ENCODE measurements around the gene PLA2G6. TPM values are rescaled to one million over a fixed set of nuclear protein-coding genes. Genes with fewer than 3 reads are reported as not detected.
"Not testable (repeated sequence)": the region's sequence is repeated elsewhere in the genome, so short reads cannot be mapped to it uniquely, and the experiment has no call there.

The PLA2G6 gene
- total RNA-seq, 2 experiments from 2014 or later = 65.0 to 72.0 TPM

DNA sequence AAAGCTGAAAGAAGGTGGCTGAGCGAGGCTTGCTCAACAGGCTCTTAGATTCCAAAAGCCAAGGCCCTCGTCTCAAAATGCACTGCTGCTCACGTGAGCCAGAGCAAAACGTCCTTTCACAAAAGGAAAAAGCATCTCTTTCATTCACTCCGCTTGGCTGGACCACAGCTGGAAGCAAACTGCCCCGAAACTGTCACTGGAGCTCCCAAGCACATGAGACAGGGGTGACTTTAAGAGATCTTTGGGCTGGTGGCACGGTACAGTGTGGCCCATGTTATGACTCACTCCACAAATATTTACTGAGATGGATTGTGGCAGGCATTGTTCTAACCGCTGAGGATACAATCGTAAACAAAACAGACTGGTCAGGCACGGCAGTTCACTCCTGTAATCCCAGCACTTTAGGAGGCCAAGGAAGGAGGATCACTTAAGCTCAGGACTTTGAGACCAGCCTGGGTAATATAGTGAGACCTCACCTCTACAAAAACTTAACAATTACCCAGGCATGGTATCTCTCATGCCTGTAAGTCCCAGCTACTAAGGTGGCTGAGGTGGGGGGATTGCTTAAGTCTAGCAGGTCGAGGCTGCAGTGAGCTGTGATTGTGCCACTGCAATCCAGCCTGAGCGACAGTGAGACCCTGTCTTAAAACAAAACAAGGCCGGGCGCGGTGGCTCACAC, 3.6 kb downstream of the PLA2G6 start:
- H3K27me3 Mint-ChIP-seq = no peaks in the 10 kb centered on the region
- POLR2A ChIA-PET = no interaction called here
- CTCF ChIA-PET = interaction anchor here (1.2 kb wide), 1 partner anchor 34 kb away, joined by 3 read pairs; no protein-coding TSS in a partner anchor
- H3K27ac Mint-ChIP-seq = no peak overlapping the region
- no peaks in the 10 kb centered on the region for H3K9me3 Mint-ChIP-seq
- no peak for DNase-seq
- peaks cover 57% of the 10 kb centered on the region for H3K4me1 Mint-ChIP-seq
- peaks cover 1% of the 10 kb centered on the region for H3K36me3 Mint-ChIP-seq (ENCODE audit: low read depth)
- H3K4me3 Mint-ChIP-seq = no peak overlapping the region

DNA sequence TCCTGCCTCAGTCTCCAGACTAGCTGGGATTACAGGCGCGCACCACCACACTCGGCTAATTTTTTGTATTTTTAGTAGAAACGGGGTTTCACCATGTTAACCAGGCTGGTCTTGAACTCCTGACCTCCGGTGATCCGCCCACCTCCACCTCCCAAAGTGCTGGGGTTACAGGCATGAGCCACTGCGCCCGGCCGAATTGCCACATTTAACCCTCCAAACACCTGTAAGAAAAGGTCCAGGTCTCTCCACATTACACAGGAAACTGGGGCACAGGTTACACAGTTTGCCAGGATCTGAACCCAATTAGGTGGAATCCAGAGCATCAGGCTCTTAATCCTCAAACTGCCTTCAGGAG, 4.1 kb downstream of the PLA2G6 start:
- H3K4me3 Mint-ChIP-seq; H3K27ac Mint-ChIP-seq; H3K27me3 Mint-ChIP-seq; POLR2A ChIA-PET; DNase-seq; H3K36me3 Mint-ChIP-seq (ENCODE audit: low read depth); H3K9me3 Mint-ChIP-seq: not testable (repeated sequence)
- CTCF ChIA-PET = interaction anchor here (1.2 kb wide), 1 partner anchor 35 kb away, joined by 3 read pairs; no protein-coding TSS in a partner anchor
- H3K4me1 Mint-ChIP-seq = peaks cover 57% of the 10 kb centered on the region

DNA sequence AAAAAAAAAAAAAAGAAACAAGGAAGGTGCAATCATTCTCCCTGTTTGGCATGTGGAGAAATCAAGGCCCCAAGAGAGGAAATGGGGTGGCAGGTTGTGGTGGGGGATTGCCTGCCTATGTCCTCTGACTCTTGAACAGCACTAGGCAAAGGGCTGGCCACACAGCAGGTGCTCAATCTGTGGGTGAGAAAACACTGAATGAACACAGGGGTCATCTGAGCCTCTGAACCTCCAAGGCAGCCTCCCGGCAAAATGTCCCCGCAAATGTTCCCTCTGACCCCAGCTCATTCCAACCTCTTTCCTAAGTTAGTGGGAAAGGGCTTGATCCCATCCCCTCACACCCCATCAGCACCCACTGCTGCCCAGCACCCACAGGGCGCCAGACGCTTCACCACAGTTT, 4.6 kb downstream of the PLA2G6 start:
- no peak for DNase-seq
- peaks cover 56% of the 10 kb centered on the region for H3K4me1 Mint-ChIP-seq
- peaks cover 1% of the 10 kb centered on the region for H3K36me3 Mint-ChIP-seq (ENCODE audit: low read depth)
- no peak overlapping the region for H3K27ac Mint-ChIP-seq
- ChIA-PET CTCF (interaction anchor here (0.7 to 1.0 kb wide), 2 partner anchors 9 to 12 kb away, joined by 3 to 5 read pairs; no protein-coding TSS in a partner anchor), POLR2A (no interaction called here)
- H3K9me3 Mint-ChIP-seq = no peaks in the 10 kb centered on the region
- no peak overlapping the region for H3K4me3 Mint-ChIP-seq
- H3K27me3 Mint-ChIP-seq = no peaks in the 10 kb centered on the region

DNA sequence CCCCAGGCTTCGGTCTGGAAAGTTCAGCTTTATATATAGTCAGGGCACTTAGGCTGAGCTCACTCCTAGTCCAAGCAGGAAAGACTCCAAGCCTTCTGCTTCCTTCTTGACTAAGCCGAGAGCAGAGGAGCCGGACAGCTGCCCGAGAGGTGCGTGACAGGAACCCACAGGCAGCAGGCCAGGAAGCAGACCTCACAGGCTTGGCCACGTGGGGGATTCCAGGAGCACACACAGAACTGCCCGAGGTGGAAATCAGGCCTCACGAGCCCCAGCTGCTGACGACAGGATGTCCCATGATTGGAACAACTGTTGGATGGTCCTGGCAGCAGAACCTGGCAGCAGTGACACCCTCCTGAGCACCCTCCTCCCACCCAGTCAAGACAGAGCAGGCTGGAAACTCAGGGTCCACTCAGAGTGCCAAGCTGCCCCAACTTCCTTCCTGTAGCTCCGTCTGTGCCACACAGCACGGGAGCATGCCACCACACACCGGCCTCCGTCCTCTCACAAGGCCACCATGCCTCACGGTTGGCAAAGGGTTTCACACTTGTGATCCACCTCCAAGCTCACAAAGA, 5.4 kb downstream of the PLA2G6 start:
- H3K4me3 Mint-ChIP-seq = no peak overlapping the region
- POLR2A ChIA-PET = no interaction called here
- peaks cover 49% of the 10 kb centered on the region for H3K4me1 Mint-ChIP-seq

DNA sequence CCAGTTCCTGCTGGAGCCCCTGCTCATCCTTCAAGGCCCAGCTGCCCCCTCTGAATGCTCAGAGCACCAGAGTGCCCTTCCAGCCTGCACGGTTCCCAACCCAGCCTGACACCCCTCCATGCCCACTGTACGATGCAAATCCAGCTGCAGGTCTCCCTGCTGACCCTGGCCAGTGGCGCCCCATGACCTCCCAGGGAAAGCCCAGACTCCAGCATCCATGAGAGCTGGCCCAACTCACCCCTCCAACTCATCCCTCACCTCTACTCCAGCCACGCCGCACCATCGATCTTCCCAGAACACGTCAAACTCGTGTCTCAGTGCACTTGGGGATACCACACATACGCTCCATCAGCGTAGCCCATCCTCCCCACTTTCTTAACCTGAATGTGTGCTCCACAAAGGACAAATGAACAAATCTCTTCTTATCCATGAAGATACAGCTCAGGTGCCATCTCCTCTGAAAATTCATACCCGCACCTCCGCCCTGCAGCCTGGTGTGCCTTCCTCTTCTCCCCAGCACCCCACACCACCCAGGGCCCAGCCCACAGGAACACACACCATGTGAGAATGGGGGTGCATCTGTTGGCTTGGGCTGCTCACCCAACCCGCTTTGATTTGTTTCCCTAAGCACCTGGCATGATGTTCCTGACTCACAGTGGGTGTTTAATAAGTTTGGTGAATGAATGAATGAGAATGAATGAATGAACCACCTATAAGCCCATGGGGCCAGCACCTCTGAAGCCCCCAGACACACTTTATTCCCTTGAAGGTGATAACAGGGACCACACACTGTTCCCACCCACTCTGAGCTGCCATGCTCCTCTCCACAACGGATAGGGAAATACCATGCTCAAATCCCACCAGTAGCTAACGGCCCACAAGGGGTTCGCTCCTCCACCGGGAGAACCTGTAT, 6.2 kb downstream of the PLA2G6 start:
- H3K27me3 Mint-ChIP-seq = no peaks in the 10 kb centered on the region
- no peak overlapping the region for H3K27ac Mint-ChIP-seq
- peaks cover 41% of the 10 kb centered on the region for H3K4me1 Mint-ChIP-seq
- no peak for DNase-seq
- H3K9me3 Mint-ChIP-seq = no peaks in the 10 kb centered on the region
- no peak overlapping the region for H3K4me3 Mint-ChIP-seq
- peaks cover 1% of the 10 kb centered on the region for H3K36me3 Mint-ChIP-seq (ENCODE audit: low read depth)
- POLR2A ChIA-PET = no interaction called here
- CTCF ChIA-PET = interaction anchor here (0.8 to 1.0 kb wide), 4 partner anchors 8 to 136 kb away, joined by 3 to 5 read pairs (median 3); no protein-coding TSS in a partner anchor

More for the DNA sequence above, 5.4 kb downstream of the PLA2G6 start:
- CTCF ChIA-PET = interaction anchor here (0.8 to 1.0 kb wide), 3 partner anchors 9 to 135 kb away, joined by 3 to 5 read pairs (median 3); no protein-coding TSS in a partner anchor
- Mint-ChIP-seq H3K27me3 (no peaks in the 10 kb centered on the region), H3K36me3 (ENCODE audit: low read depth) (peaks cover 1% of the 10 kb centered on the region), H3K9me3 (no peaks in the 10 kb centered on the region), H3K27ac (no peak overlapping the region)
- DNase-seq = no peak

DNA sequence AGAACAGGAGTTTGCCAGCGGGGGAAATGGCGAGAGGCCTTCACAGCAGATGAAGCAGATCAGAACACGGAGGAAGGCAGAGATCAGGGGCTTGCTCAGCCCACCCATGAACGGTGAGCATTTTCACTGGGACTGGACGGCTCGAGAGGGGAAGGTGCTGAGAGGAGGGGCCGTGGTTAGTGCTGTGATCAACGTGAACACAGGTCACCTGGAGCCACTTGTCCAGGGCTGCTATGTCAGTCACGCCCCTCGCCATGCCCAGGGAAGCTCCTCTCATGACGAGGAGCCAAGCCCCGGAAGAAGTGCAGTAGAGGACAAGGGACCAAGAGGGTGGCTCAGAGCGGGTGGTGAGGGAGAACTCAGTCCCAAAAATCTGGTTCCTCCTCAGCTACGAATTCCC, 7.0 kb downstream of the PLA2G6 start:
- Mint-ChIP-seq H3K27me3 (no peaks in the 10 kb centered on the region), H3K36me3 (ENCODE audit: low read depth) (no peaks in the 10 kb centered on the region), H3K4me1 (peaks cover 33% of the 10 kb centered on the region), H3K27ac (no peak overlapping the region), H3K9me3 (no peaks in the 10 kb centered on the region), H3K4me3 (no peak overlapping the region)
- ChIA-PET POLR2A (no interaction called here), CTCF (interaction anchor here (0.9 to 1.1 kb wide), 2 partner anchors 18 to 19 kb away, joined by 3 read pairs; no protein-coding TSS in a partner anchor)
- DNase-seq = no peak

DNA sequence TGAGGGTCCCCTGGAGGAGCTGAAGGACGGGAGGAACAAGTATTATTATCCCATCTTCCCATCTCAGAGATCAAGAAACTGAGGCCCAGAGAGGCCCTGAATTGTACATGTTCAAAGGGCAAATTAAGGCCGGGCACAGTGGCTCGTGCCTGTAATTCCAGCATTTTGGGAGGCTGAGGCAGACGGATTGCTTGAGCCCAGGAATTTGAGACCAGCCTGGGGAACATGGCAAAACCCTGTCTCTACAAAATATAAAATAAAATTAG, 8.1 kb downstream of the PLA2G6 start:
- Mint-ChIP-seq H3K9me3 (no peaks in the 10 kb centered on the region), H3K4me3 (no peak overlapping the region), H3K27me3 (no peaks in the 10 kb centered on the region), H3K27ac (no peak overlapping the region), H3K36me3 (ENCODE audit: low read depth) (peaks cover 4% of the 10 kb centered on the region), H3K4me1 (peaks cover 28% of the 10 kb centered on the region)
- no peak for DNase-seq
- CTCF ChIA-PET = interaction anchor here (1.0 to 1.1 kb wide), 2 partner anchors 18 to 20 kb away, joined by 3 to 5 read pairs; no protein-coding TSS in a partner anchor
- POLR2A ChIA-PET = no interaction called here

DNA sequence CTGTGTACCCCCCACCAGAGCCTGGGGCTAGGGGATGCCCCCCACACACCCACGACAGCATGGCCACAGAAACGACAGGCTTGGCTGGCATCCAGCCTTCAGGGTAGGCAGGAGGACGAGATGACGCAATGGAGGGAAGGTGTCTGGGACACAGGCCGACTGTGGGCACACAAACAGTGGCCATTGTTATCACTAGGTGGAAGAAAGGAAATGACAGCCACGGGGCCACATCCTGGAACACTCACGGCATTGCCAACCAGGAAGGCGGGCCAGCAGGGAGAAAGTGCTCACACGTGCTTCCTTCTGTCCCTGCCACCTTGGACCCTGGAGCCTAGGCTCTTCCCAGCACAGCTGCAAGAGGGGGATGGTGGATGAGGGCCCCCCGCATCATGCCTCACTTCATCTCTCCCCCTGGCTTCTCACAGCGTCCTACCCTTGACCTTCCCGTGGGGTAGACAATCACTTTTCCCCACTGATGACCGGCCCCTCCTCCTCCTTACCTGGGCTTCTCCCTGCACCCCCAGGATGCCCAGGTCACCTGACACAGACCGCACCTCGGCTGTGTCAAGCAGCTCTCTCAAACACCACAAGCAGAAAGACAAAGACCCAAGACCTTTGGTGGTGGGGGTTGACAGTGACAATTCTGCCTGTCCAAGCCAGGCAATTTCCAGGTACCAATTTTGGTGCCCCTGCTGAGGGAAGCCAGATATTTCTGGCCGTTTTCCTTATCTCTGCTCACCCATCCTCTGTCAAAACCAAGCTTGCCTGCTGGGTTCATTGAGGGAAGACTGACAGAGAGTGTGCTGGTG, 8.6 kb downstream of the PLA2G6 start:
- Mint-ChIP-seq H3K27me3 (no peaks in the 10 kb centered on the region), H3K27ac (peak overlapping the region; percentile 50), H3K4me3 (no peak overlapping the region), H3K9me3 (no peaks in the 10 kb centered on the region), H3K36me3 (ENCODE audit: low read depth) (peaks cover 4% of the 10 kb centered on the region), H3K4me1 (peaks cover 27% of the 10 kb centered on the region)
- POLR2A ChIA-PET = no interaction called here
- CTCF ChIA-PET = interaction anchor here (1.0 to 1.1 kb wide), 2 partner anchors 17 to 19 kb away, joined by 3 to 5 read pairs; no protein-coding TSS in a partner anchor
- no peak for DNase-seq

DNA sequence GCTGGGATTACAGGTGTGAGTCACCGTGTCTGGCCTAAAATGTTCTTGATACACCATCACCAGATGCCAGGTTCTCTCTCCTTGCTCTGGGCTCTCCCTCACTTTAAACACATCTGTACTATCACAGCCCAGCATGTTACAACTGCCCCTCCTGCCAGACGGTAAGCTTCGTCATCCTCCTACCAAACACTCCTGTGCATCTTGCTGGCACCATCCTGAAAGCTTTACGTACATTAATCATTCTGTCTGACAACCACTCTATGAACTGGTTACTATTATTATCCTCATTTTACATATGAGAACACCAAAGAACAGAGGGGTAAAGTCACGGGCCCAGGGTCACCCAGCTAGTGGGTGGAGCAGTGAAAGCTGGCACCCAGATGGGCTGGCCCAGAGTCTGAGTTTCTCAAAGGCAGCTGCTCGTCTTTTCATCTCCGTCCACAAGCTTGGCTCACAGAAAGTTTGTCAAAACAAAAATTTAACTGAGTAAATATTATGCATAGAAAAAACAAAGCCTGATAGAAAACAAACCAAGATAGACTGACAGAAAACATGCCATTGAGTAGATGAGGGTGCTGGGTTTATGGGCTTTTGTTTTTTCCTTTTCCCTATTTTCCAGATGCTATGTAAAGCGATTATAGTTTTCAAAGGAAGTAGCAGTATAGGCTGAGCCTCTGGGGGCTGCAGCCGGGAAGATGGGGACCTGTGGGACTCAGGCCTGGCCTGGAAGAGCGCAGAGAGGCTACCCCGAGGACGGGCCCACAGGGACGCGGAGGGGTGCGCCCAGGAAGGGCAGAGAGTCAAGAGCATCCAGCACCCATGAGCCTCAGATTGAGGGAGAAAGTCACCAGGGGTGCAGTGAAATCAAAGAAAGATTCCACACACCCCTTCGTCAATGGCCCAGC, 9.5 kb downstream of the PLA2G6 start:
- Mint-ChIP-seq H3K4me1 (peaks cover 22% of the 10 kb centered on the region), H3K36me3 (ENCODE audit: low read depth) (peaks cover 4% of the 10 kb centered on the region), H3K9me3 (no peaks in the 10 kb centered on the region), H3K4me3 (no peak overlapping the region), H3K27ac (no peak overlapping the region), H3K27me3 (no peaks in the 10 kb centered on the region)
- ChIA-PET CTCF (interaction anchor here (0.6 to 2.1 kb wide), 2 partner anchors 9 to 237 kb away, joined by 7 read pairs; partner anchors contain the start of gene PLA2G6), POLR2A (no interaction called here)
- DNase-seq = no peak

DNA sequence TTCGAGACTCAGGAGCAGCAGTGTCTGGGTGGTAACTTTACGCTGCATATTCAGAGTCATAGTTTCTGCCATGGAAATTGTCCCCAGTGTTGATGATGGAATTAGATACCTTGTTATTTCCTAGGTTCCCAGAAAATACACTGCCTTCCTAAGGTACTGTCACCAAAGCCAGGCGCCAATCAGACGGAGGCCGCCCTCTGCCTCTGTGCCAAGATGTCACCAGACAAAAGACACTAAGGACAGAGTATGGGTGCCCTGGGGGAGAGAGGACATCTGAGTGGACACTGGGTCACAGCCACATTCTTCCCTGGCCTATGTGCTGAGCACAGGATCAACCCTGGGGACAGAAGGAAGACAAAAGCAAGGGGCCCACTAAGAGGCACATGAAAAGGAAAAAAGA, 11.2 kb downstream of the PLA2G6 start:
- no peaks in the 10 kb centered on the region for H3K27me3 Mint-ChIP-seq
- DNase-seq = no peak
- ChIA-PET CTCF (interaction anchor here (0.7 to 2.1 kb wide), 2 partner anchors 11 to 61 kb away, joined by 4 to 7 read pairs; partner anchors contain the start of gene PLA2G6), POLR2A (no interaction called here)
- H3K4me1 Mint-ChIP-seq = peaks cover 18% of the 10 kb centered on the region
- peaks cover 9% of the 10 kb centered on the region for H3K36me3 Mint-ChIP-seq (ENCODE audit: low read depth)
- H3K4me3 Mint-ChIP-seq = no peak overlapping the region
- H3K27ac Mint-ChIP-seq = no peak overlapping the region
- no peaks in the 10 kb centered on the region for H3K9me3 Mint-ChIP-seq

DNA sequence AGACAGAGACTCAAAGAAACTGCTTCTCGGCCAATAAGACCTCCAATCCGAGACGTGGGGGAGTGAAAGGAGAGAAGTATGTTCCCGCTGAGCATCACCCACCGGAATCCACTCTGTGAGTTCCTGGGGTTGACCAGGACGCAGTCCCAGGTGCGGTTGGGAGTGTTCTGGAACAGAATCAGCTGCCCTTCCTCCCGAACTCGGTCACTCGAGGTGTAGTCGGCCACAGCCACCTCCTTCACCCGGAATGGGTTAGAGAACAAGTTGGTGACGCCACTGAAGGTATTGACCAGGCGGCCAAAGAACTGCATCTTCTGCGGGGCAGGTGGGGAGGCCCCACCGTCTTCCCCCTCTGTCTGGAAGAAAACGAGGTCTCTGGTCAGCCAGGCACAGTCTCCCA, 12.5 kb downstream of the PLA2G6 start:
- CTCF ChIA-PET = interaction anchor here (1.2 kb wide), 1 partner anchor 8 kb away, joined by 3 read pairs; no protein-coding TSS in a partner anchor
- no peak overlapping the region for H3K4me3 Mint-ChIP-seq
- H3K27me3 Mint-ChIP-seq = no peaks in the 10 kb centered on the region
- no peak overlapping the region for H3K27ac Mint-ChIP-seq
- H3K36me3 Mint-ChIP-seq (ENCODE audit: low read depth) = peaks cover 13% of the 10 kb centered on the region
- DNase-seq = no peak
- H3K9me3 Mint-ChIP-seq = no peaks in the 10 kb centered on the region
- peaks cover 29% of the 10 kb centered on the region for H3K4me1 Mint-ChIP-seq
- POLR2A ChIA-PET = no interaction called here

All from activated CD4-positive, alpha-beta T cell treated with anti-CD3 and anti-CD28 coated beads, Interleukin-2, amount 10 ng/mL, durations not matched to agents 7 days and 5 days (primary cell).